Measurements from ENCODE around the gene SLC26A2.

SLC26A2 gene

GRCh38 chr5:149944666-149945065 is 15.9 kb upstream of the SLC26A2 start, which contains the start of gene PDE6A:
PDE6A (minus strand) TSS chr5:149944793; CDS start chr5:149944673, 120 bp downstream.
- H3K27me3 ChIP-seq (replicated peaks; ENCODE audit: control insufficient read depth, insufficient read depth, low read length) = no peaks in the 10 kb centered on the region; the same call in 1 of the 2 replicates
- no peak for TF ChIP-seq CTCF (IDR thresholded peaks at IDR 0.05; ENCODE audit: insufficient read depth, low read length, poor library complexity, severe bottlenecking)
- no peak within 1 kb of the TSS for H3K4me3 ChIP-seq (replicated peaks; ENCODE audit: low read depth, low read length)
- no peak for DNase-seq (ENCODE audit: extremely low read depth, insufficient read length)
- H3K36me3 ChIP-seq (ENCODE audit: control insufficient read depth, insufficient read depth, low read length) = no peaks in the 10 kb centered on the region

GRCh38 chr5:149946118-149946517 is 14.4 kb upstream of the SLC26A2 start:
- no peak for DNase-seq (ENCODE audit: extremely low read depth, insufficient read length)
- Histone ChIP-seq H3K27me3 (replicated peaks; ENCODE audit: control insufficient read depth, insufficient read depth, low read length) (no peaks in the 10 kb centered on the region; the same call in 1 of the 2 replicates), H3K36me3 (ENCODE audit: control insufficient read depth, insufficient read depth, low read length) (no peaks in the 10 kb centered on the region), H3K4me3 (replicated peaks; ENCODE audit: low read depth, low read length) (no peak overlapping the region)
- TF ChIP-seq CTCF (IDR thresholded peaks at IDR 0.05; ENCODE audit: insufficient read depth, low read length, poor library complexity, severe bottlenecking) = no peak

GRCh38 chr5:149948993-149949392 is 11.6 kb upstream of the SLC26A2 start:
- H3K36me3 ChIP-seq (ENCODE audit: control insufficient read depth, insufficient read depth, low read length) = no peaks in the 10 kb centered on the region
- no peak overlapping the region for H3K4me3 ChIP-seq (replicated peaks; ENCODE audit: low read depth, low read length)
- no peaks in the 10 kb centered on the region for H3K27me3 ChIP-seq (replicated peaks; ENCODE audit: control insufficient read depth, insufficient read depth, low read length)
- TF ChIP-seq CTCF (IDR thresholded peaks at IDR 0.05; ENCODE audit: insufficient read depth, low read length, poor library complexity, severe bottlenecking) = no peak
- DNase-seq (ENCODE audit: extremely low read depth, insufficient read length) = no peak

- Histone ChIP-seq H3K4me3 (replicated peaks; ENCODE audit: low read depth, low read length) (no peak overlapping the region), H3K27me3 (replicated peaks; ENCODE audit: control insufficient read depth, insufficient read depth, low read length) (no peaks in the 10 kb centered on the region), H3K36me3 (ENCODE audit: control insufficient read depth, insufficient read depth, low read length) (no peaks in the 10 kb centered on the region)
- TF ChIP-seq CTCF (IDR thresholded peaks at IDR 0.05; ENCODE audit: insufficient read depth, low read length, poor library complexity, severe bottlenecking) = peak; percentile 6
- no peak for DNase-seq (ENCODE audit: extremely low read depth, insufficient read length)
These were observed 9.3 kb upstream of the SLC26A2 start for GRCh38 chr5:149951138-149951749.

- Histone ChIP-seq H3K36me3 (ENCODE audit: control insufficient read depth, insufficient read depth, low read length) (no peaks in the 10 kb centered on the region), H3K4me3 (replicated peaks; ENCODE audit: low read depth, low read length) (no peak overlapping the region), H3K27me3 (replicated peaks; ENCODE audit: control insufficient read depth, insufficient read depth, low read length) (no peaks in the 10 kb centered on the region)
- no peak for DNase-seq (ENCODE audit: extremely low read depth, insufficient read length)
- TF ChIP-seq CTCF (IDR thresholded peaks at IDR 0.05; ENCODE audit: insufficient read depth, low read length, poor library complexity, severe bottlenecking) = no peak
These were observed 7.0 kb upstream of the SLC26A2 start for GRCh38 chr5:149953436-149954121.
